NCI-H2029 (cell line): Measurements from ENCODE around the gene TEPSIN.

ENCODE experiments used
- DNase-seq: peaks from one replicate; lab custom pipeline; 2025; lab: John Stamatoyannopoulos, UW

Gene TEPSIN

GRCh38 chr17:81219476-81220180 lies 19.2 kb downstream of the TEPSIN start:
- no peak for DNase-seq

GRCh38 chr17:81218991-81219390 lies 19.9 kb downstream of the TEPSIN start:
- no peak for DNase-seq

GRCh38 chr17:81218459-81218858 lies 20.4 kb downstream of the TEPSIN start:
- no peak for DNase-seq

- no peak for DNase-seq
These were observed 21.4 kb downstream of the TEPSIN start for GRCh38 chr17:81217491-81217890.

GRCh38 chr17:81213978-81214377 lies 24.9 kb downstream of the TEPSIN start:
- DNase-seq = no peak

GRCh38 chr17:81212365-81212764 lies 26.5 kb downstream of the TEPSIN start:
- DNase-seq = no peak

- DNase-seq = no peak
These were observed 28.0 kb downstream of the TEPSIN start for GRCh38 chr17:81210868-81211267.

- DNase-seq = no peak
These were observed 28.4 kb downstream of the TEPSIN start for GRCh38 chr17:81210466-81210865.

- no peak for DNase-seq
These were observed 29.7 kb downstream of the TEPSIN start for GRCh38 chr17:81209141-81209540.

GRCh38 chr17:81208651-81209050 lies 30.2 kb downstream of the TEPSIN start:
- DNase-seq = no peak

- DNase-seq = no peak
These were observed 31.0 kb downstream of the TEPSIN start for GRCh38 chr17:81207610-81208581.

GRCh38 chr17:81206657-81207056 lies 32.2 kb downstream of the TEPSIN start:
- no peak for DNase-seq

GRCh38 chr17:81206166-81206565 lies 32.7 kb downstream of the TEPSIN start:
- no peak for DNase-seq

GRCh38 chr17:81204578-81204977 lies 34.3 kb downstream of the TEPSIN start:
- DNase-seq = no peak

- DNase-seq = no peak
These were observed 35.7 kb downstream of the TEPSIN start for GRCh38 chr17:81203136-81203535.

- no peak for DNase-seq
These were observed 36.5 kb downstream of the TEPSIN start for GRCh38 chr17:81202318-81202717.

GRCh38 chr17:81200695-81201580 lies 37.9 kb downstream of the TEPSIN start:
- DNase-seq = no peak

GRCh38 chr17:81200201-81200600 lies 38.7 kb downstream of the TEPSIN start:
- no peak for DNase-seq

GRCh38 chr17:81199482-81199830 lies 39.4 kb downstream of the TEPSIN start:
- DNase-seq = no peak

GRCh38 chr17:81198826-81199481 lies 39.9 kb downstream of the TEPSIN start:
- DNase-seq = no peak

GRCh38 chr17:81197831-81198490 lies 40.9 kb downstream of the TEPSIN start:
- DNase-seq = no peak
